LNCAP (cell line): ENCODE results near the gene GSK3B.

Experiments
- TF ChIP-seq, protein P1 (sequence below): fragments of 450-650 bp; IDR thresholded peaks from 2 replicates; pipeline ENCODE4 v1.5.1; 2017; ENCODE audit warnings: mild to moderate bottlenecking

Gene GSK3B

DNA sequence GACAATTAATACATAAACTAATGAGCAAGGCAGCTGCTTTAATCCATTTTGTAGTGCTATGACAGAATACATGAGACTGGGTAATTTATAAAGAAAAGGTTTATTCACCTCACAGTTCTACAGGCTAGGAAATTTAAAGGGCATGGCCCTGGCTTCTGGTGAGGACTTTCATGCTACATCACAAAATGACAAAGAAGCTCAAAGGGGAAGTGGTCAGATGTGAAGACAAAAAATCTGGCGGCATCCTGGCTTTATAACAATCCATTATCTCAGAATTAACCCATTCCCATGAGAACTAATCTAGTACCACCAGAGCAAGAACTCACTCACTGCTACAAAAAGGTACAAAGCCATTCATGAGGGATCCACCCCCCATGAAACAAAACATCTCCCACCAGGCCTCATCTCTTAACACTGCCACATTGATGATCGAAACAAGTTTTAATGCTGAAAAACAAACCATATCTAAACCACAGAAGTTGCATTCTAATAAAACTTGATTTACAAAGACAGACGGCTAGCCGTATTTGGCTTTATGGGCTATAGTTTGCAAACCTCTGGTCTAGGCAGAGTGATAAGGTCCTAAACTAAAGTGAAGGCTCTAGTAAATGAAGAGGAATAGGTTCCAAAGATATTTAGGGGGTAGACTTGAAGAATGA, 44.2 kb downstream of the GSK3B start:
- TF ChIP-seq, protein P1, sequence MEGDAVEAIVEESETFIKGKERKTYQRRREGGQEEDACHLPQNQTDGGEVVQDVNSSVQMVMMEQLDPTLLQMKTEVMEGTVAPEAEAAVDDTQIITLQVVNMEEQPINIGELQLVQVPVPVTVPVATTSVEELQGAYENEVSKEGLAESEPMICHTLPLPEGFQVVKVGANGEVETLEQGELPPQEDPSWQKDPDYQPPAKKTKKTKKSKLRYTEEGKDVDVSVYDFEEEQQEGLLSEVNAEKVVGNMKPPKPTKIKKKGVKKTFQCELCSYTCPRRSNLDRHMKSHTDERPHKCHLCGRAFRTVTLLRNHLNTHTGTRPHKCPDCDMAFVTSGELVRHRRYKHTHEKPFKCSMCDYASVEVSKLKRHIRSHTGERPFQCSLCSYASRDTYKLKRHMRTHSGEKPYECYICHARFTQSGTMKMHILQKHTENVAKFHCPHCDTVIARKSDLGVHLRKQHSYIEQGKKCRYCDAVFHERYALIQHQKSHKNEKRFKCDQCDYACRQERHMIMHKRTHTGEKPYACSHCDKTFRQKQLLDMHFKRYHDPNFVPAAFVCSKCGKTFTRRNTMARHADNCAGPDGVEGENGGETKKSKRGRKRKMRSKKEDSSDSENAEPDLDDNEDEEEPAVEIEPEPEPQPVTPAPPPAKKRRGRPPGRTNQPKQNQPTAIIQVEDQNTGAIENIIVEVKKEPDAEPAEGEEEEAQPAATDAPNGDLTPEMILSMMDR = no peak

DNA sequence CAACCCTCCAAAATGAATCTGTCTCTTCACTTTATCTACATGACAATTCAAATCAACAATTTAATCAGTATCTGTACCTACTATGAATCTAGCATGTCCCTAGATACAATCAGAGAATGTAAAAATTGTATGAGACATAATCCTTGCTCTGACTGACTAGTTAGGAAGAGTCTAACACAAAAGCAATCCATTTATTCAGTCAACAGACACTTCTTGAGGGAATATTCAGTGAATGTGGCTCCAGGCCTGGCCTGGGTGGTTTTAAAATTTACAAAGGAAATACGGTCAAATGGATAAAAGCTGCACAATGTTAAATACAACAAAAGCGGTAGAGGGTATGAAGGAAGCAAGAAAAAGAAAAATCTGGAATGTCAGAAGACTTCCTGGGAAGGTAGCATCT, 45.2 kb downstream of the GSK3B start:
- TF ChIP-seq, protein P1 = no peak

DNA sequence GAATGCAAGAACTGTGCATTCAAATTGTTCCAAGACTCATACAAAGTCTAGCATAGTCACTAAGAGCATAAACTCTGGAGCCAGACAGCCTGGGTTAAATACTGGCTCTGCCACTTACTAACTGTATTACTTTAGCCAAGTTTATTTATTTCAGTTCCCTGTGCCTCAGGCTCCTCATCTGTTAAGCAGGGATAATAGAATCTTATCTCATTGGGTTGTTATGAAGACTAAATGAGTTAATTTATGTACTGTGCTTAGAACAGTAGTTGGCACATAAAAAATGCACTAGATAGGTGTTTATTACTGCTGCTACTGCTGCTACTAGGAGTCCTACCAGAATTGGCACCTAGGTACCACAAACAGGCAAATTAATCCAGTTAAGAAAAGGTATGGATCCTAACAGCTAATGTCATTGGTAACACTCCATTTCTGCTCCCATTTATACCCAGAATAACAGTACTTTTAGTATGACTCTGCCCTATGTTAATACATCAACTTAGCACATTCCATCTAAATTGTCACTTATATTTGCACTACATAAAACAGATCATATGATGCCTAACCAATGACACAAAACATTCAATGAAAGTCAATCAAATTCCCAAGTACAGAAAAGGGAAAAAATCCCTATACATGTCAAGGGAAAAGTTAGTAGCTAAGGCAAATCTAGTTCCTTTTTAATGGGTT, 45.7 kb downstream of the GSK3B start:
- TF ChIP-seq, protein P1 = no peak

DNA sequence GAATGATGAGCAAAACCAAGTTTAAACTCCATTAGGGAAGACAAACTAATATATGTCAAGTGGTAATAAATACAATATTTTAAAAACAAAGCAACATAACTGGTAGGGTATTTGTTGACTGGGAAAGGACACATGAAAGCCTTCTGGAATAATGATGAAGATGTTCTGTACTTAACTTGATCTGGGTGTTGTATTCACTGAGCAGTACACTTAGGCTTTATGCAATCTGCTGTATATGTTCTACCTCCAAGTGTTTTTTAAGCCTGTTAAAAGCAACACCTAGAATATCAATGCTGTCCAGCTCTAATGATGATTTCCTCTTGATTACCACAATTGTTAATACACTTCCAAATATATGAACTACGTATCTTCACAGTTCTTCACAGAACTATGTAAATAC, 46.6 kb downstream of the GSK3B start:
- TF ChIP-seq, protein P1 = no peak

DNA sequence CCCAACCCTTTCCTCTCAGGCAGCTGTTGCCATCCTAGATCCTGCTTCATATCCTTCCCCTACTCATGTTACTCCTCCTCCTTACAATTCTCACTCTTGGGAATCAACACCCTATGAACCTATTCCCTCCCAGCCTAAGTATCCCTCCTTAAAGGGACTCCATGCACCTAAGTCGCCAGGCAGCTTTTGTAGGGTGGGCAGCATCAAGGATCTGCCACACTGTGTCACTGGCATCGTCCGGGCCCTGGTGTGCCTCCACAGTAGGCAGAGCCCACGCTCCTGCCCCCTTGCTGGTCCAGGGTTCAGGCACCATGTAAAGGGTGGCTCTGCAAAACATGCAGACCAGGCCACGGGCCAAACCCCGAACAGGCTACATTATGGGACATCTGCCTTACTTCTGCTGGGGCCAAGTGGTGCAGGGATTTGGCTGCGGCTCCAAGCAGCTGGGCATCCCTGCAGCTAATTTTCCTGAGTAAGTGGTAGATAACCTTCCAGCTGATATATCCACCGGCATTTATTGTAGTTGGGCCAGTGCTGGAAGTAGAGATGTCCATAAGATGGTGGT, 53.4 kb downstream of the GSK3B start:
- TF ChIP-seq, protein P1 = no peak

DNA sequence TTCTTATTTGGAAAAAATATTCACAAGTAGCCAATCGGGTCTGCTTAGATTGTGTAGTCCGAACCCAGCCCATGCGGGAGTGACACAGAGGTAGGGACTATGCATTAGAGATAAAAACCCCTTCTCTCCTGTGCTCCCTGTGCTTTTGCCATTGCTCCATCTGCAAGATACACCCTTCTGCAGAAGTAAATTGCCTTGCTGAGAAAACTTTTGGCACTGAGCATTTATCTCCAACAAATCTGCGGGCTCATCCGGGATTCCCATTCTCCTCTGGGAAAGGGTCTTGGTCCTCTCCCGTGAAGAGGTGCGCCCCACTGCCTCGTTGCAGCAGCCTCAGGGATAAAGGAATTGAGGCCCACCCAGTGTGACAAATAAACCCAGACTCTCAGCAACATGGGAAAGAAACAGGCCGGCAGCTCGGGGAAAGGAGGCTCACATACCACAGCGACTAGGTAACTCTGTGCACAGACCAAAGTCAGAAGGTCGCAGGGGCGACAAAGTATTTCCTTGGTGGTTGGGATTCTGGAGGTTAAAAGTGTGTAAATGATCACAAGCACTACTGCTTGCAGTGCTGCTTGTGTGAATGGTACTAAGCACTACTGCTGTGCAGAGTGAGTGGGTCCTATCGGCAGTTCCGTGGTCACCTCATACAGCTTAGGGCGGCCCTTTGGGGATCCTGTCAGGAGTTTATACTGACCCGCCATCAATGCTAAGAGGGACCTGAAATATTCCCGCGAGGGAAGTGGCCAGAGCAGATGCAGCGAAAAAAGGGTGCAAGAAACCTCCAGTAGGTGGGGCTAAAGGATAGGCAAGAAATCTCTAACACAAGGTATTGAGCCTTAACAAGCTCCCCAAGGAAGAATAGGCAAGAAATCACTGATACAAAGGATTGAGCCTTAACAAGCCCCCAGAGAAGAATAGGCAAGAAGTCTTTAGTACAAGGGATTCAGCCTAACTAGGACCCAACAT, 54.3 kb downstream of the GSK3B start:
- TF ChIP-seq, protein P1 = no peak

DNA sequence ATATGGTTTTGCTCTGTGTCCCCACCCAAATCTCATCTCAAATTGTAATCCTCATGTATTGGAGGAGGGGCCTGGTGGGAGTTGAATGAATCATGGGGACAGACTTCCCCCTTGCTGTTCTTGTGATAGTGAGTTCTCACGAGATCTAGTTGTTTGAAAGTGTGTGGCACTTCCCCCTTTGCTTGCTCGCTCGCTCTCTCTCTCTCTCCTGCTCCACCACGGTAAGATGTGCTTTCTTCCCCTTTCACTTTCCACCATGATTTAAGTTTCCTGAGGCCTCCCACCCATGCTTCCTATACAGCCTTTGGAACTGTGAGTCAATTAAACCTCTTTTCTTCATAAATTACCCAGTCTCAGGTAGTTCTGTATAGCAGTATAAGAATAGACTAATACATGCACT, 60.7 kb downstream of the GSK3B start:
- TF ChIP-seq, protein P1 = no peak
